GM23338 (cell line): ENCODE data around the gene GABPA. TPM values are rescaled to one million over a fixed set of nuclear protein-coding genes. Genes with fewer than 3 reads are reported as not detected.

ENCODE experiments used
- ATAC-seq: fragments of 200-7000 bp; cut with Tn5 transposase; 3 replicates; pipeline ENCODE4 v1.9.1; 2020
- DNase-seq: peaks from one replicate; pipeline ENCODE4 v3.0.0-alpha.2; 2015; ENCODE audit warnings: low spot score
- H2AFZ ChIP-seq: fragments of 200-600 bp; sonication (generic); 2 replicates; pipeline ENCODE4 v1.8.0; 2016; ENCODE audit warnings: antibody characterized with exemption, mild to moderate bottlenecking, moderate library complexity
- H3F3A ChIP-seq: fragments of 200-600 bp; sonication (generic); replicated peaks from 2 replicates; pipeline ENCODE4 v1.8.0; 2017; ENCODE audit warnings: antibody characterized with exemption, mixed run types, low read depth
- H3K27ac ChIP-seq: fragments of 200-600 bp; sonication (generic); 2 replicates; pipeline ENCODE4 v1.6.1; 2016; ENCODE audit warnings: low read depth
- H3K27me3 ChIP-seq: fragments of 200-600 bp; sonication (generic); 2 replicates; pipeline ENCODE4 v1.8.0; 2016; ENCODE audit warnings: mild to moderate bottlenecking, mixed run types, moderate library complexity; ENCODE audit not compliant: insufficient read depth
- H3K36me3 ChIP-seq: fragments of 200-600 bp; sonication (generic); 2 replicates; pipeline ENCODE4 v1.8.0; 2016; ENCODE audit warnings: mild to moderate bottlenecking; ENCODE audit not compliant: insufficient read depth
- H3K4me1 ChIP-seq: fragments of 200-600 bp; sonication (generic); 2 replicates; pipeline ENCODE4 v1.8.0; 2016; ENCODE audit warnings: mild to moderate bottlenecking, moderate library complexity; ENCODE audit not compliant: insufficient read depth
- H3K4me2 ChIP-seq: fragments of 200-600 bp; sonication (generic); 2 replicates; pipeline ENCODE4 v1.7.1; 2017; ENCODE audit warnings: mixed run types
- H3K4me3 ChIP-seq: fragments of 200-600 bp; sonication (generic); 2 replicates; pipeline ENCODE4 v1.6.1; 2016; ENCODE audit warnings: mixed run types
- H3K79me2 ChIP-seq: fragments of 200-600 bp; sonication (generic); replicated peaks from 2 replicates; pipeline ENCODE4 v1.8.0; 2017; ENCODE audit warnings: mild to moderate bottlenecking; ENCODE audit not compliant: insufficient read depth
- H3K9me2 ChIP-seq: fragments of 200-600 bp; sonication (generic); 2 replicates; pipeline ENCODE4 v1.8.0; 2017; ENCODE audit not compliant: insufficient read depth
- H4K20me1 ChIP-seq: fragments of 200-600 bp; sonication (generic); replicated peaks from 2 replicates; pipeline ENCODE4 v1.8.0; 2017; ENCODE audit warnings: mild to moderate bottlenecking; ENCODE audit not compliant: insufficient read depth
- H3K27ac Mint-ChIP-seq: 2 replicates; pipeline ENCODE4 v1.8.0; 2020; ENCODE audit warnings: inconsistent platforms, mild to moderate bottlenecking, moderate library complexity, mixed read lengths
- H3K27me3 Mint-ChIP-seq: 3 replicates; pipeline ENCODE4 v1.8.0; 2022; ENCODE audit warnings: low read depth, mild to moderate bottlenecking, moderate library complexity, mixed read lengths, inconsistent platforms; ENCODE audit not compliant: insufficient read depth, poor library complexity
- H3K36me3 Mint-ChIP-seq: 3 replicates; pipeline ENCODE4 v1.8.0; 2021; ENCODE audit warnings: low read depth, mild to moderate bottlenecking, inconsistent platforms, moderate library complexity, mixed read lengths
- H3K4me1 Mint-ChIP-seq: 3 replicates; pipeline ENCODE4 v1.8.0; 2020; ENCODE audit warnings: mild to moderate bottlenecking, inconsistent platforms, mixed read lengths
- H3K4me3 Mint-ChIP-seq: 3 replicates; pipeline ENCODE4 v1.8.0; 2021; ENCODE audit warnings: moderate library complexity, mild to moderate bottlenecking, inconsistent platforms, mixed read lengths
- H3K9me3 Mint-ChIP-seq: 3 replicates; pipeline ENCODE4 v1.8.0; 2020; ENCODE audit warnings: moderate library complexity, mild to moderate bottlenecking, inconsistent platforms, mixed read lengths
- CREB1 ChIP-seq: fragments of 250-450 bp; sonication (Bioruptor Pico); IDR thresholded peaks from 2 replicates; pipeline ENCODE4 v1.5.0; 2020; ENCODE audit warnings: low read depth, mild to moderate bottlenecking, moderate library complexity
- EZH2phosphoT487 ChIP-seq: fragments of 200-600 bp; sonication (generic); IDR thresholded peaks from one replicate; pipeline ENCODE4 v1.8.1; 2018; ENCODE audit warnings: antibody characterized with exemption; ENCODE audit not compliant: unreplicated experiment
- JUNB ChIP-seq: IDR thresholded peaks from one replicate; pipeline ENCODE4 v1.6.1; 2016; ENCODE audit warnings: antibody characterized with exemption; ENCODE audit not compliant: unreplicated experiment
- NANOG ChIP-seq: IDR thresholded peaks from 2 replicates; pipeline ENCODE4 v1.6.1; 2016; ENCODE audit warnings: antibody characterized with exemption, borderline replicate concordance
- POLR2AphosphoS5 ChIP-seq: IDR thresholded peaks from 2 replicates; pipeline ENCODE4 v1.6.1; 2016; ENCODE audit warnings: antibody characterized with exemption, low read depth
- ZNF331 ChIP-seq: fragments of 250-450 bp; sonication (Bioruptor Pico); IDR thresholded peaks from 2 replicates; pipeline ENCODE4 v1.5.0; 2020; ENCODE audit warnings: low read depth, mild to moderate bottlenecking, moderate library complexity
- polyA plus RNA-seq: library from polyadenylated mRNA; unstranded; fragments of >200 nt; fragmentation: Nextera tagmentation; extraction: Ambion mirVana; gene quantifications from 2 replicates; pipeline ENCODE4 v1.2.1, GENCODE V29; 2016
- total RNA-seq: library from RNA; depleted of rRNA; stranded (reverse); fragments of >200 nt; shearing (Covaris generic); gene quantifications from 2 replicates; pipeline ENCODE4 v1.2.3, GENCODE V29; 2014
- TF ChIP-seq, protein P1 (sequence below), 2 experiments: fragments of 200-600 bp in 1 of 2; sonication (generic) in 1 of 2; conservative IDR thresholded peaks; 2 replicates each; pipeline versions ENCODE4 v1.5.1 to v1.6.1; 2016 to 2017; ENCODE audit warnings: antibody characterized with exemption in 2 of 2, low read depth in 2 of 2, mild to moderate bottlenecking in 2 of 2, moderate library complexity in 1 of 2
- TF ChIP-seq, protein P2 (sequence below): IDR thresholded peaks from 2 replicates; pipeline ENCODE4 v1.6.1; 2016; ENCODE audit warnings: antibody characterized with exemption
- TF ChIP-seq, protein P3 (sequence below): fragments of 250-450 bp; sonication (Bioruptor Pico); IDR thresholded peaks from 2 replicates; pipeline ENCODE4 v1.5.0; 2020; ENCODE audit warnings: mild to moderate bottlenecking, moderate library complexity

GABPA gene
- total and polyA plus RNA-seq, 2 experiments from 2014 or later: 8.5 to 28.6 TPM

DNA sequence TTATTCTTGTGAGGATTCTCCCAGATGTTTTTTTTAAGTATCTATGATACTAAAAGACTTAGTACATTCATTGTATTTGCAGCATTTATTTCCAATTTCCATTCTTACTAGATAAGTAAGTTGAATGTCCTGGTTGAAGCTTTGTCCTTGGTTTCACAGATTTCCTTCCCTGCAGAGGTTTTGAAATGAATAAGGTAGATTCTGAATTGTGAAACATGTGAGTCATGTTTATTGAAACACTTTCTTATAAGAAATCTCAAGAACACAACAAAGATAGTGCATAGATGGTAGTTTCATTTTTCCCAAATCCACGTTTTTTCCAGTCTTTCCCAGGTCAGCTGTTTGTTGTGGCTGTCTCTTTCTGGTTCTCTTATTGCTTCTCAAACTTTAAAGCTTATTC lies 24.8 kb downstream of the GABPA start (continued):
- TF ChIP-seq, protein P1, sequence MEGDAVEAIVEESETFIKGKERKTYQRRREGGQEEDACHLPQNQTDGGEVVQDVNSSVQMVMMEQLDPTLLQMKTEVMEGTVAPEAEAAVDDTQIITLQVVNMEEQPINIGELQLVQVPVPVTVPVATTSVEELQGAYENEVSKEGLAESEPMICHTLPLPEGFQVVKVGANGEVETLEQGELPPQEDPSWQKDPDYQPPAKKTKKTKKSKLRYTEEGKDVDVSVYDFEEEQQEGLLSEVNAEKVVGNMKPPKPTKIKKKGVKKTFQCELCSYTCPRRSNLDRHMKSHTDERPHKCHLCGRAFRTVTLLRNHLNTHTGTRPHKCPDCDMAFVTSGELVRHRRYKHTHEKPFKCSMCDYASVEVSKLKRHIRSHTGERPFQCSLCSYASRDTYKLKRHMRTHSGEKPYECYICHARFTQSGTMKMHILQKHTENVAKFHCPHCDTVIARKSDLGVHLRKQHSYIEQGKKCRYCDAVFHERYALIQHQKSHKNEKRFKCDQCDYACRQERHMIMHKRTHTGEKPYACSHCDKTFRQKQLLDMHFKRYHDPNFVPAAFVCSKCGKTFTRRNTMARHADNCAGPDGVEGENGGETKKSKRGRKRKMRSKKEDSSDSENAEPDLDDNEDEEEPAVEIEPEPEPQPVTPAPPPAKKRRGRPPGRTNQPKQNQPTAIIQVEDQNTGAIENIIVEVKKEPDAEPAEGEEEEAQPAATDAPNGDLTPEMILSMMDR (conservative IDR thresholded peaks at IDR 0.05; ENCODE audit: low read depth in 2 of 2): no peak
- no peak for TF ChIP-seq CREB1 (CRISPR knock-in tag)
- TF ChIP-seq, protein P2, sequence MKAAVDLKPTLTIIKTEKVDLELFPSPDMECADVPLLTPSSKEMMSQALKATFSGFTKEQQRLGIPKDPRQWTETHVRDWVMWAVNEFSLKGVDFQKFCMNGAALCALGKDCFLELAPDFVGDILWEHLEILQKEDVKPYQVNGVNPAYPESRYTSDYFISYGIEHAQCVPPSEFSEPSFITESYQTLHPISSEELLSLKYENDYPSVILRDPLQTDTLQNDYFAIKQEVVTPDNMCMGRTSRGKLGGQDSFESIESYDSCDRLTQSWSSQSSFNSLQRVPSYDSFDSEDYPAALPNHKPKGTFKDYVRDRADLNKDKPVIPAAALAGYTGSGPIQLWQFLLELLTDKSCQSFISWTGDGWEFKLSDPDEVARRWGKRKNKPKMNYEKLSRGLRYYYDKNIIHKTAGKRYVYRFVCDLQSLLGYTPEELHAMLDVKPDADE: no peak

DNA sequence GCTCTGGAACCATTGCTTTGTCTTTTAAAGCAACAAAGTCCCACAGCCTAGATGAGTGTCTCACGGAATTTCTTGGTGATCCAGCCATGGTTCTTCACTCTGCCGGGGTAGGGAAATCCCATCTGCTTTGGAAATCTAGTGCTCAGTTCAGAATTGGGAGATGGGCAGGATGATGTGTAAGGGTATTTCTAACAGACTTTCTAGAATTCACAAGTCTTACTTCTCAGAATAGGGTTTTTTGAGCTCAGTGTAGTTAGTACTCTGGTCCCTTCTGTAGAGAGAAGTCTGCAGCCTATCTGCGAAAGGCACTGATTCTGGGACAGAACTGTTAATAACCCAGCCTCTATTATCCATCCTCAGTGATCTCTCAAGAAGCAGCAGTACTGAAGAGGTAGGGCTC lies 25.3 kb downstream of the GABPA start:
- no peak for ATAC-seq
- H2AFZ ChIP-seq: no peak overlapping the region
- H3K4me1 ChIP-seq: no peaks in the 10 kb centered on the region
- H3K27me3 Mint-ChIP-seq: peaks cover 2% of the 10 kb centered on the region
- H3K79me2 ChIP-seq: no peaks in the 10 kb centered on the region
- no peak for DNase-seq
- no peak overlapping the region for H3K4me3 ChIP-seq
- no peaks in the 10 kb centered on the region for H3K27me3 ChIP-seq
- peaks cover 19% of the 10 kb centered on the region for H3K36me3 ChIP-seq
- H3K27ac Mint-ChIP-seq: no peak overlapping the region
- H3K4me3 Mint-ChIP-seq: no peak overlapping the region
- no peaks in the 10 kb centered on the region for H3F3A ChIP-seq
- peaks cover 30% of the 10 kb centered on the region for H3K36me3 Mint-ChIP-seq
- 0 out of 2 replicates have a peak, but pooled peaks cover 6% of the 10 kb centered on the region for H4K20me1 ChIP-seq
- H3K27ac ChIP-seq: no peak overlapping the region
- no peaks in the 10 kb centered on the region for H3K4me1 Mint-ChIP-seq
- H3K9me3 Mint-ChIP-seq: no peaks in the 10 kb centered on the region
- H3K4me2 ChIP-seq: no peak overlapping the region
- H3K9me2 ChIP-seq: no peaks in the 10 kb centered on the region
- TF ChIP-seq, protein P1 (conservative IDR thresholded peaks at IDR 0.05; ENCODE audit: low read depth in 2 of 2): no peak
- TF ChIP-seq ZNF331 (CRISPR knock-in tag) (no peak), CREB1 (CRISPR knock-in tag) (no peak), EZH2phosphoT487 (no peak), NANOG (no peak), JUNB (no peak), POLR2AphosphoS5 (no peak)
- TF ChIP-seq, protein P3, sequence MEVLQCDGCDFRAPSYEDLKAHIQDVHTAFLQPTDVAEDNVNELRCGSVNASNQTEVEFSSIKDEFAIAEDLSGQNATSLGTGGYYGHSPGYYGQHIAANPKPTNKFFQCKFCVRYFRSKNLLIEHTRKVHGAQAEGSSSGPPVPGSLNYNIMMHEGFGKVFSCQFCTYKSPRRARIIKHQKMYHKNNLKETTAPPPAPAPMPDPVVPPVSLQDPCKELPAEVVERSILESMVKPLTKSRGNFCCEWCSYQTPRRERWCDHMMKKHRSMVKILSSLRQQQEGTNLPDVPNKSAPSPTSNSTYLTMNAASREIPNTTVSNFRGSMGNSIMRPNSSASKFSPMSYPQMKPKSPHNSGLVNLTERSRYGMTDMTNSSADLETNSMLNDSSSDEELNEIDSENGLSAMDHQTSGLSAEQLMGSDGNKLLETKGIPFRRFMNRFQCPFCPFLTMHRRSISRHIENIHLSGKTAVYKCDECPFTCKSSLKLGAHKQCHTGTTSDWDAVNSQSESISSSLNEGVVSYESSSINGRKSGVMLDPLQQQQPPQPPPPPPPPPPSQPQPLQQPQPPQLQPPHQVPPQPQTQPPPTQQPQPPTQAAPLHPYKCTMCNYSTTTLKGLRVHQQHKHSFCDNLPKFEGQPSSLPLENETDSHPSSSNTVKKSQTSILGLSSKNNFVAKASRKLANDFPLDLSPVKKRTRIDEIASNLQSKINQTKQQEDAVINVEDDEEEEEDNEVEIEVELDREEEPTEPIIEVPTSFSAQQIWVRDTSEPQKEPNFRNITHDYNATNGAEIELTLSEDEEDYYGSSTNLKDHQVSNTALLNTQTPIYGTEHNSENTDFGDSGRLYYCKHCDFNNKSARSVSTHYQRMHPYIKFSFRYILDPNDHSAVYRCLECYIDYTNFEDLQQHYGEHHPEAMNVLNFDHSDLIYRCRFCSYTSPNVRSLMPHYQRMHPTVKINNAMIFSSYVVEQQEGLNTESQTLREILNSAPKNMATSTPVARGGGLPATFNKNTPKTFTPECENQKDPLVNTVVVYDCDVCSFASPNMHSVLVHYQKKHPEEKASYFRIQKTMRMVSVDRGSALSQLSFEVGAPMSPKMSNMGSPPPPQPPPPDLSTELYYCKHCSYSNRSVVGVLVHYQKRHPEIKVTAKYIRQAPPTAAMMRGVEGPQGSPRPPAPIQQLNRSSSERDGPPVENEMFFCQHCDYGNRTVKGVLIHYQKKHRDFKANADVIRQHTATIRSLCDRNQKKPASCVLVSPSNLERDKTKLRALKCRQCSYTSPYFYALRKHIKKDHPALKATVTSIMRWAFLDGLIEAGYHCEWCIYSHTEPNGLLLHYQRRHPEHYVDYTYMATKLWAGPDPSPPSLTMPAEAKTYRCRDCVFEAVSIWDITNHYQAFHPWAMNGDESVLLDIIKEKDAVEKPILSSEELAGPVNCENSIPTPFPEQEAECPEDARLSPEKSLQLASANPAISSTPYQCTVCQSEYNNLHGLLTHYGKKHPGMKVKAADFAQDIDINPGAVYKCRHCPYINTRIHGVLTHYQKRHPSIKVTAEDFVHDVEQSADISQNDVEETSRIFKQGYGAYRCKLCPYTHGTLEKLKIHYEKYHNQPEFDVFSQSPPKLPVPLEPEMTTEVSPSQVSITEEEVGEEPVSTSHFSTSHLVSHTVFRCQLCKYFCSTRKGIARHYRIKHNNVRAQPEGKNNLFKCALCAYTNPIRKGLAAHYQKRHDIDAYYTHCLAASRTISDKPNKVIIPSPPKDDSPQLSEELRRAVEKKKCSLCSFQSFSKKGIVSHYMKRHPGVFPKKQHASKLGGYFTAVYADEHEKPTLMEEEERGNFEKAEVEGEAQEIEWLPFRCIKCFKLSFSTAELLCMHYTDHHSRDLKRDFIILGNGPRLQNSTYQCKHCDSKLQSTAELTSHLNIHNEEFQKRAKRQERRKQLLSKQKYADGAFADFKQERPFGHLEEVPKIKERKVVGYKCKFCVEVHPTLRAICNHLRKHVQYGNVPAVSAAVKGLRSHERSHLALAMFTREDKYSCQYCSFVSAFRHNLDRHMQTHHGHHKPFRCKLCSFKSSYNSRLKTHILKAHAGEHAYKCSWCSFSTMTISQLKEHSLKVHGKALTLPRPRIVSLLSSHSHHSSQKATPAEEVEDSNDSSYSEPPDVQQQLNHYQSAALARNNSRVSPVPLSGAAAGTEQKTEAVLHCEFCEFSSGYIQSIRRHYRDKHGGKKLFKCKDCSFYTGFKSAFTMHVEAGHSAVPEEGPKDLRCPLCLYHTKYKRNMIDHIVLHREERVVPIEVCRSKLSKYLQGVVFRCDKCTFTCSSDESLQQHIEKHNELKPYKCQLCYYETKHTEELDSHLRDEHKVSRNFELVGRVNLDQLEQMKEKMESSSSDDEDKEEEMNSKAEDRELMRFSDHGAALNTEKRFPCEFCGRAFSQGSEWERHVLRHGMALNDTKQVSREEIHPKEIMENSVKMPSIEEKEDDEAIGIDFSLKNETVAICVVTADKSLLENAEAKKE (CRISPR knock-in tag): no peak
- TF ChIP-seq, protein P2: no peak
